H1 (cell line): ENCODE data around the gene CUL4B. TPM values are rescaled to one million over a fixed set of nuclear protein-coding genes. Genes with fewer than 3 reads are reported as not detected.

Experiments
- CTCF ChIA-PET: fragments of 300-600 bp; sonication (Branson Sonifier 250); formaldehyde crosslinking; loops from one replicate; lab custom pipeline; 2021; ENCODE audit not compliant: partially characterized antibody; lab: Charles Lee
- POLR2A ChIA-PET: fragments of 300-600 bp; sonication (Branson Sonifier 250); formaldehyde crosslinking; loops from one replicate; lab custom pipeline; 2021; ENCODE audit warnings: inconsistent platforms; ENCODE audit not compliant: partially characterized antibody; lab: Charles Lee
- DNase-seq, 2 experiments: peaks; one replicate each; pipeline versions ENCODE4 v3.0.0 to v3.0.0-alpha.2; 2010 to 2022; ENCODE audit warnings: low spot score in 2 of 2, low read depth in 1 of 2, mixed read lengths in 1 of 2
- FAIRE-seq: peaks from 2 replicates; lab custom pipeline; 2011; peaks lifted over from hg19 to GRCh38; lab: Jason Lieb, UNC
- H2AFZ ChIP-seq: 2 replicates; pipeline ENCODE4 v1.8.1; 2012; ENCODE audit warnings: low read length, inconsistent platforms
- H2AK5ac ChIP-seq: 2 replicates; pipeline ENCODE4 v1.6.1; 2013; ENCODE audit warnings: low read depth, low read length
- H2BK120ac ChIP-seq: replicated peaks from 2 replicates; pipeline ENCODE3; 2013; ENCODE audit warnings: low read depth, low read length, inconsistent platforms
- H2BK12ac ChIP-seq: 2 replicates; pipeline ENCODE4 v1.6.1; 2013; ENCODE audit warnings: low read depth, low read length
- H2BK15ac ChIP-seq: 2 replicates; pipeline ENCODE4 v1.6.1; 2013; ENCODE audit warnings: low read length
- H2BK20ac ChIP-seq: 2 replicates; pipeline ENCODE4 v1.6.1; 2013; ENCODE audit warnings: low read length
- H2BK5ac ChIP-seq: 2 replicates; pipeline ENCODE4 v1.6.1; 2013; ENCODE audit warnings: low read depth, low read length
- H3K14ac ChIP-seq: 2 replicates; pipeline ENCODE4 v1.6.1; 2013; ENCODE audit warnings: inconsistent platforms; ENCODE audit not compliant: insufficient read length
- H3K18ac ChIP-seq: 2 replicates; pipeline ENCODE4 v1.6.1; 2013; ENCODE audit warnings: low read length; ENCODE audit errors: extremely low read depth
- H3K23ac ChIP-seq: 2 replicates; pipeline ENCODE4 v1.6.1; 2013; ENCODE audit warnings: inconsistent platforms; ENCODE audit not compliant: insufficient read length
- H3K23me2 ChIP-seq: 2 replicates; pipeline ENCODE4 v1.6.1; 2013; ENCODE audit warnings: low read depth, low read length
- H3K27ac ChIP-seq: 2 replicates; pipeline ENCODE4 v1.6.1; 2011; ENCODE audit warnings: low read depth, low read length, inconsistent platforms
- H3K27me3 ChIP-seq, 4 experiments: replicated peaks in 1 of 4; 1 replicate in 1 of 4; 2 replicates in 3 of 4; pipeline versions ENCODE4 v1.6.1 to v1.8.1; 2011 to 2013; ENCODE audit warnings: low read length in 3 of 4, mild to moderate bottlenecking in 3 of 4, inconsistent platforms in 2 of 4, mixed read lengths in 2 of 4, moderate library complexity in 1 of 4; ENCODE audit not compliant: control insufficient read depth in 3 of 4, insufficient read depth in 3 of 4; ENCODE audit errors: extremely low read depth in 1 of 4
- H3K36me3 ChIP-seq, 4 experiments: 2 replicates each; pipeline versions ENCODE4 v1.6.1 to v1.8.1; 2011 to 2013; ENCODE audit warnings: mild to moderate bottlenecking in 4 of 4, low read length in 3 of 4, moderate library complexity in 2 of 4, control low read depth in 1 of 4, inconsistent platforms in 1 of 4; ENCODE audit not compliant: insufficient read depth in 4 of 4, control insufficient read depth in 2 of 4
- H3K4ac ChIP-seq: replicated peaks from 2 replicates; pipeline ENCODE3; 2013; ENCODE audit warnings: low read length, low read depth, mixed read lengths, inconsistent platforms; ENCODE audit not compliant: insufficient read length
- H3K4me1 ChIP-seq, 4 experiments: replicated peaks in 1 of 4; 1 replicate in 1 of 4; 2 replicates in 3 of 4; pipeline versions ENCODE4 v1.6.1 to v1.8.1; 2011 to 2013; ENCODE audit warnings: low read length in 3 of 4, inconsistent platforms in 2 of 4, mixed read lengths in 1 of 4; ENCODE audit not compliant: insufficient read depth in 4 of 4, control insufficient read depth in 3 of 4
- H3K4me2 ChIP-seq, 2 experiments: 2 replicates each; pipeline versions ENCODE4 v1.6.1 to v1.8.1; 2011 to 2013; ENCODE audit warnings: low read depth in 2 of 2, low read length in 2 of 2, control low read depth in 1 of 2, inconsistent platforms in 1 of 2, mild to moderate bottlenecking in 1 of 2; ENCODE audit not compliant: insufficient read depth in 1 of 2
- H3K4me3 ChIP-seq, 4 experiments: fragments of 200-600, 300-600 bp in 1 of 4; sonication (generic), shearing (Covaris generic), sonication (Bioruptor Twin) in 1 of 4; 2 replicates each; pipeline versions ENCODE4 v1.5.1 to v1.8.1; 2011 to 2016; ENCODE audit warnings: low read length in 4 of 4, low read depth in 3 of 4, control low read depth in 2 of 4, inconsistent platforms in 2 of 4, mild to moderate bottlenecking in 2 of 4, mixed read lengths in 1 of 4, moderate library complexity in 1 of 4; ENCODE audit not compliant: insufficient read depth in 2 of 4; ENCODE audit errors: extremely low read depth in 1 of 4
- H3K56ac ChIP-seq: replicated peaks from 2 replicates; pipeline ENCODE3; 2013; ENCODE audit warnings: low read depth, mild to moderate bottlenecking, mixed read lengths, low read length, inconsistent platforms; ENCODE audit not compliant: insufficient read length
- H3K79me1 ChIP-seq: 2 replicates; pipeline ENCODE4 v1.6.1; 2013; ENCODE audit warnings: low read depth, low read length, control low read depth
- H3K79me2 ChIP-seq, 2 experiments: 2 replicates each; pipeline versions ENCODE4 v1.6.1 to v1.8.1; 2012 to 2013; ENCODE audit warnings: low read length in 2 of 2, mild to moderate bottlenecking in 2 of 2, inconsistent platforms in 1 of 2; ENCODE audit not compliant: insufficient read depth in 2 of 2, control insufficient read depth in 1 of 2
- H3K9ac ChIP-seq, 4 experiments: replicated peaks in 1 of 4; 1 replicate in 1 of 4; 2 replicates in 3 of 4; pipeline versions ENCODE4 v1.6.1 to v1.8.1; 2011 to 2013; ENCODE audit warnings: low read depth in 3 of 4, low read length in 3 of 4, control low read depth in 2 of 4, mild to moderate bottlenecking in 2 of 4, moderate library complexity in 2 of 4, inconsistent platforms in 1 of 4; ENCODE audit errors: extremely low read depth in 1 of 4
- H3K9me3 ChIP-seq, 2 experiments: 2 replicates each; pipeline versions ENCODE4 v1.6.1 to v1.8.1; 2012 to 2013; ENCODE audit warnings: mild to moderate bottlenecking in 2 of 2, moderate library complexity in 2 of 2, control low read depth in 1 of 2, inconsistent platforms in 1 of 2, low read depth in 1 of 2, low read length in 1 of 2, mixed read lengths in 1 of 2; ENCODE audit not compliant: insufficient read depth in 2 of 2
- H4K20me1 ChIP-seq, 2 experiments: replicated peaks in 1 of 2; 2 replicates each; pipeline versions ENCODE3 to v1.8.1; 2011 to 2013; ENCODE audit warnings: inconsistent platforms in 2 of 2, low read length in 2 of 2, mild to moderate bottlenecking in 1 of 2; ENCODE audit not compliant: insufficient read depth in 2 of 2, control insufficient read depth in 1 of 2
- H4K5ac ChIP-seq: 2 replicates; pipeline ENCODE4 v1.6.1; 2013; ENCODE audit warnings: low read length, low read depth, mixed read lengths, inconsistent platforms; ENCODE audit not compliant: insufficient read length
- H4K8ac ChIP-seq: 2 replicates; pipeline ENCODE4 v1.8.0; 2013; ENCODE audit warnings: mild to moderate bottlenecking, moderate library complexity, low read length, inconsistent platforms; ENCODE audit not compliant: insufficient read depth; ENCODE audit errors: extremely low read depth
- H4K91ac ChIP-seq: replicated peaks from 2 replicates; pipeline ENCODE3; 2013; ENCODE audit warnings: low read length, mixed read lengths, inconsistent platforms; ENCODE audit not compliant: insufficient read length
- CBX5 ChIP-seq: fragments of 300-800, 300-1000 bp; sonication (generic); IDR thresholded peaks from 2 replicates; pipeline ENCODE4 v1.7.1; 2016; ENCODE audit warnings: antibody characterized with exemption, low read length, low read depth
- KDM4A ChIP-seq: IDR thresholded peaks from one replicate; pipeline ENCODE4 v1.7.1; 2012; ENCODE audit warnings: low read depth, mild to moderate bottlenecking, moderate library complexity, low read length, inconsistent platforms; ENCODE audit not compliant: severe bottlenecking
- WGBS, 2 experiments: shearing (Covaris generic) in 1 of 2; methylation state at CpG; one replicate each; pipeline versions ENCODE4 v1.1.6 to v1.1.7; 2013 to 2015; ENCODE audit warnings: low lambda C conversion rate in 2 of 2, mixed read lengths in 2 of 2, inconsistent platforms in 1 of 2, low coverage in 1 of 2, missing lambda C conversion rate in 1 of 2; ENCODE audit not compliant: insufficient replicate concordance in 2 of 2, insufficient coverage in 1 of 2, insufficient read length in 1 of 2; ENCODE audit errors: extremely low coverage in 1 of 2, missing lambda C conversion rate in 1 of 2; 5-methylcytosine and 5-hydroxymethylcytosine counted together
- polyA plus RNA-seq, 7 experiments: library from polyadenylated mRNA; depleted of rRNA in 3 of 7; stranded (reverse) in 5 of 7; unstranded in 2 of 7; fragments of >200 nt in 5 of 7; fragments of 200-250 nt in 2 of 7; gene quantifications; 1 replicate in 5 of 7; 2 replicates in 1 of 7; 4 replicates in 1 of 7; pipeline versions ENCODE4 v1.2.1 to v1.2.3, GENCODE V29; 2011 to 2013; ENCODE audit warnings: missing spikeins in 2 of 7, mixed read lengths in 2 of 7
- total RNA-seq: library from RNA; stranded (reverse); fragmentation: NEBNext Ultra II Directional; extraction: Animal tissue kit (Norgen Biotek cat#: 25700); gene quantifications from 2 replicates; pipeline ENCODE4 v1.2.1, GENCODE V29; 2021

The CUL4B gene
- total and polyA plus RNA-seq, 2 of the 8 experiments (the other 6 are each of a cell fraction or from before 2014, with no cell fraction given), result 11.7 to 44.0 TPM

DNA sequence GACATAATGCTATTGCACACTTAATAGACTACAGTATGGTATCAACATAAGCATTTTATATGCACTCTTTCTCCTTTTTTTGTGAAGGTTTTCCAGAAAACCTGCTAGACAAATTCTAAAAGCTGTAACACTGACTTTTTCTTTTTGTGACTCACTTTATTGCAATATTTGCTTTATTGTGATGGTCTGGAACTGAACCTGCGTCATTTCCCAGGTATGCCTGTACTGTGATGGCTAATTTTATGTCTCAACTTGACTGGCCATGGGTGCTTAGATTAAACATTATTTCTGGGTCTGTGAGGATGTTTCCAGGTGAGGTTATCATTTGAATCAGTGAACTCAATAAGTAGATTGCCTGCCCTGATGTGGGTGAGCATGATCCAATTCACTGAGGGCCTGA is 56.2 kb downstream of the CUL4B start:
- no peak overlapping the region for H2BK5ac ChIP-seq
- 80% methylated on average over 1 of the region's 1 CpG; no CpG with 5 or more reads in 1 of the 2 experiments for WGBS, 2 experiments
- H4K91ac ChIP-seq, result no peak overlapping the region
- no peaks in the 10 kb centered on the region for H3K9me3 ChIP-seq
- no peak overlapping the region for H2BK12ac ChIP-seq
- no peak overlapping the region for H3K56ac ChIP-seq
- no peaks in the 10 kb centered on the region for H4K20me1 ChIP-seq
- no peak overlapping the region for H3K23ac ChIP-seq
- H3K79me2 ChIP-seq, result no peaks in the 10 kb centered on the region
- no peak overlapping the region for H2AK5ac ChIP-seq
- no peak overlapping the region for H2BK120ac ChIP-seq
- H3K14ac ChIP-seq, result no peak overlapping the region
- H4K5ac ChIP-seq, result no peak overlapping the region
- no peaks in the 10 kb centered on the region for H3K27me3 ChIP-seq
- no peak overlapping the region for H3K4ac ChIP-seq
- no peak overlapping the region for H3K4me2 ChIP-seq
- FAIRE-seq (no peak), DNase-seq (no peak)
- H4K8ac ChIP-seq, result no peak overlapping the region
- no peak overlapping the region for H2AFZ ChIP-seq
- no peak overlapping the region for H3K4me3 ChIP-seq
- H3K9ac ChIP-seq, result no peak overlapping the region
- no peaks in the 10 kb centered on the region for H3K36me3 ChIP-seq
- H3K4me1 ChIP-seq, result no peaks in the 10 kb centered on the region
- H3K23me2 ChIP-seq, result no peaks in the 10 kb centered on the region
- TF ChIP-seq KDM4A (no peak), CBX5 (no peak)
- H2BK15ac ChIP-seq, result no peak overlapping the region
- no peaks in the 10 kb centered on the region for H3K79me1 ChIP-seq
- no peak overlapping the region for H3K18ac ChIP-seq
- POLR2A ChIA-PET, result no interaction called here
- H2BK20ac ChIP-seq, result no peak overlapping the region
- CTCF ChIA-PET, result no interaction called here
- H3K27ac ChIP-seq, result no peak overlapping the region
